Breast epithelium (tissue), 3 donors: ENCODE results near the gene DYSF.

Experiments
- POLR2A ChIP-seq: fragments of 450-650 bp; IDR thresholded peaks from one replicate; pipeline ENCODE4 v1.6.1; 2016; ENCODE audit warnings: antibody characterized with exemption, mild to moderate bottlenecking, moderate library complexity
- POLR2AphosphoS5 ChIP-seq, 3 donors: sonication (generic); formaldehyde crosslinking; IDR thresholded peaks; one replicate each; pipeline ENCODE4 v1.6.1; 2017; ENCODE audit warnings: antibody characterized with exemption in 3 of 3
- TF ChIP-seq, protein P1 (sequence below), 3 donors: fragments of 450-650 bp; IDR thresholded peaks; one replicate each; pipeline ENCODE4 v1.5.1; 2016 to 2017; ENCODE audit warnings: antibody characterized with exemption in 3 of 3, mild to moderate bottlenecking in 3 of 3, moderate library complexity in 3 of 3

DNA sequence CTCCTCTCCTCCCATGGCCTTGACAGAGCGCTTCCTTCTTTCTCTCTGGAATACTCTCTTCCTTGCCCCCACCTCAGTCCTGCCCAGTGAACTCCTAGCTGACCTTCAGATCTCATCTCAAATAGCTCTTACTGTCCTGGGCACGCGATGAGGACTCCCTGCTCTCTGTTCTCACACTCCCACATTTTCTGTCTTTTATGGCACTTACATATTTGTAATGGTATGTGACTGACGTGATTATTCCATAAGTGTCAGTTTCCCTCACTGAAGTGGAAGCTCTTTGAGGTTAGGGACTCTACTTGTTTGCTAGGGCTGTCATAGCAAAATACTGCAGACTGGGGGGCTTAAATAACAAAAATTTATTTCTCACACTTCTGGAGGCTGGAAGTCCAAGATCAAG, 1.7 kb upstream of the DYSF start:
- TF ChIP-seq, protein P1, sequence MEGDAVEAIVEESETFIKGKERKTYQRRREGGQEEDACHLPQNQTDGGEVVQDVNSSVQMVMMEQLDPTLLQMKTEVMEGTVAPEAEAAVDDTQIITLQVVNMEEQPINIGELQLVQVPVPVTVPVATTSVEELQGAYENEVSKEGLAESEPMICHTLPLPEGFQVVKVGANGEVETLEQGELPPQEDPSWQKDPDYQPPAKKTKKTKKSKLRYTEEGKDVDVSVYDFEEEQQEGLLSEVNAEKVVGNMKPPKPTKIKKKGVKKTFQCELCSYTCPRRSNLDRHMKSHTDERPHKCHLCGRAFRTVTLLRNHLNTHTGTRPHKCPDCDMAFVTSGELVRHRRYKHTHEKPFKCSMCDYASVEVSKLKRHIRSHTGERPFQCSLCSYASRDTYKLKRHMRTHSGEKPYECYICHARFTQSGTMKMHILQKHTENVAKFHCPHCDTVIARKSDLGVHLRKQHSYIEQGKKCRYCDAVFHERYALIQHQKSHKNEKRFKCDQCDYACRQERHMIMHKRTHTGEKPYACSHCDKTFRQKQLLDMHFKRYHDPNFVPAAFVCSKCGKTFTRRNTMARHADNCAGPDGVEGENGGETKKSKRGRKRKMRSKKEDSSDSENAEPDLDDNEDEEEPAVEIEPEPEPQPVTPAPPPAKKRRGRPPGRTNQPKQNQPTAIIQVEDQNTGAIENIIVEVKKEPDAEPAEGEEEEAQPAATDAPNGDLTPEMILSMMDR (IDR thresholded peaks at IDR 0.05): no peak
- TF ChIP-seq POLR2A (no peak), POLR2AphosphoS5 (IDR thresholded peaks at IDR 0.05) (no peak)
